HepG2 (cell line): ENCODE results near the gene BLMH. TPM values are rescaled to one million over a fixed set of nuclear protein-coding genes. Genes with fewer than 3 reads are reported as not detected.
A peak's percentile ranks its signal among the peaks of the same experiment; 100 is the strongest.

Experiments
- DBP ChIP-seq: sonication (generic); formaldehyde crosslinking; IDR thresholded peaks from 2 replicates; pipeline ENCODE4 v1.4.0; 2020; ENCODE audit warnings: missing genetic modification reagents; ENCODE audit errors: not compliant biosample characterization
- ETV5 ChIP-seq: IDR thresholded peaks from 2 replicates; pipeline ENCODE4 v1.6.1; 2018; ENCODE audit warnings: missing biosample characterization, missing genetic modification reagents, inconsistent platforms, borderline replicate concordance
- GABPA ChIP-seq, 2 experiments: IDR thresholded peaks; 2 replicates each; pipeline ENCODE4 v1.6.1; 2011 to 2016; ENCODE audit warnings: low read depth in 2 of 2, low read length in 1 of 2, missing biosample characterization in 1 of 2, missing genetic modification characterization in 1 of 2
- IRF2 ChIP-seq: IDR thresholded peaks from 2 replicates; pipeline ENCODE4 v1.6.1; 2018; ENCODE audit warnings: missing genetic modification reagents, missing compliant biosample characterization
- IRX3 ChIP-seq: sonication (generic); formaldehyde crosslinking; IDR thresholded peaks from 2 replicates; pipeline ENCODE4 v1.8.1; 2023; ENCODE audit warnings: mild to moderate bottlenecking, low read depth, missing genetic modification reagents, borderline replicate concordance
- JUNB ChIP-seq: sonication (generic); formaldehyde crosslinking; IDR thresholded peaks from 2 replicates; pipeline ENCODE4 v1.8.0; 2022; ENCODE audit warnings: missing genetic modification reagents, mild to moderate bottlenecking, borderline replicate concordance
- MEIS1 ChIP-seq: sonication (generic); formaldehyde crosslinking; IDR thresholded peaks from 2 replicates; pipeline ENCODE4 v1.9.0; 2021; ENCODE audit warnings: mild to moderate bottlenecking, missing genetic modification reagents, moderate library complexity, borderline replicate concordance
- REXO4 ChIP-seq: sonication (generic); formaldehyde crosslinking; IDR thresholded peaks from 2 replicates; pipeline ENCODE4 v1.8.0; 2022; ENCODE audit warnings: missing genetic modification reagents, mild to moderate bottlenecking, borderline replicate concordance
- RFX5 ChIP-seq: IDR thresholded peaks from 2 replicates; pipeline ENCODE4 v1.6.1; 2011; ENCODE audit warnings: low read depth, low read length, improper control_type of control experiment
- TFDP2 ChIP-seq: sonication (generic); formaldehyde crosslinking; IDR thresholded peaks from 2 replicates; pipeline ENCODE4 v1.4.0; 2020; ENCODE audit warnings: missing genetic modification reagents
- ZBTB46 ChIP-seq: sonication (generic); formaldehyde crosslinking; IDR thresholded peaks from 2 replicates; pipeline ENCODE4 v1.4.0; 2020; ENCODE audit warnings: mild to moderate bottlenecking, missing genetic modification reagents, borderline replicate concordance
- ZBTB8A ChIP-seq: sonication (generic); formaldehyde crosslinking; IDR thresholded peaks from 2 replicates; pipeline ENCODE4 v1.4.0; 2020; ENCODE audit warnings: mild to moderate bottlenecking, low read depth, missing genetic modification reagents, borderline replicate concordance
- ZFYVE20 ChIP-seq: sonication (generic); formaldehyde crosslinking; IDR thresholded peaks from 2 replicates; pipeline ENCODE4 v1.8.0; 2023; ENCODE audit warnings: low read depth, mild to moderate bottlenecking, moderate library complexity, missing genetic modification reagents, borderline replicate concordance
- ZMYM4 ChIP-seq: sonication (generic); formaldehyde crosslinking; IDR thresholded peaks from 2 replicates; pipeline ENCODE4 v1.8.1; 2023; ENCODE audit warnings: mild to moderate bottlenecking, missing genetic modification reagents
- ZNF30 ChIP-seq: sonication (generic); formaldehyde crosslinking; IDR thresholded peaks from 2 replicates; pipeline ENCODE4 v1.5.0; 2020; ENCODE audit warnings: mild to moderate bottlenecking, missing genetic modification reagents
- ZNF33A ChIP-seq: sonication (generic); formaldehyde crosslinking; IDR thresholded peaks from 2 replicates; pipeline ENCODE4 v1.5.1; 2020; ENCODE audit warnings: missing genetic modification reagents, mild to moderate bottlenecking, moderate library complexity, borderline replicate concordance
- ZNF546 ChIP-seq: sonication (generic); formaldehyde crosslinking; conservative IDR thresholded peaks from 2 replicates; pipeline ENCODE4 v1.8.1; 2023; ENCODE audit warnings: mild to moderate bottlenecking, missing genetic modification reagents
- ZNF749 ChIP-seq: sonication (generic); formaldehyde crosslinking; IDR thresholded peaks from 2 replicates; pipeline ENCODE4 v1.8.0; 2022; ENCODE audit warnings: mild to moderate bottlenecking, missing genetic modification reagents, moderate library complexity, borderline replicate concordance
- polyA plus RNA-seq, 8 experiments: library from polyadenylated mRNA; depleted of rRNA in 3 of 8; stranded (reverse) in 7 of 8; unstranded in 1 of 8; fragments of >200 nt; fragmentation: Illumina TruSeq in 4 of 8; extraction: Trizol in 4 of 8; gene quantifications; 2 replicates each; pipeline versions ENCODE4 v1.2.1 to v1.2.3, GENCODE V29; 2011 to 2016; ENCODE audit warnings: low read depth in 4 of 8, missing spikeins in 1 of 8, mixed read lengths in 1 of 8; ENCODE audit not compliant: insufficient read depth in 1 of 8
- total RNA-seq, 5 experiments: library from RNA; depleted of rRNA; stranded (reverse); fragments of >200 nt; fragmentation: Illumina TruSeq; extraction: Trizol; gene quantifications; 2 replicates each; pipeline ENCODE4 v1.2.3, GENCODE V29; 2016; ENCODE audit warnings: low read depth in 1 of 5
- TF ChIP-seq, protein P1 (sequence below): sonication (generic); formaldehyde crosslinking; IDR thresholded peaks from 2 replicates; pipeline ENCODE4 v1.4.0; 2020; ENCODE audit warnings: missing genetic modification reagents, borderline replicate concordance
- TF ChIP-seq, protein P2 (sequence below): sonication (generic); formaldehyde crosslinking; conservative IDR thresholded peaks from 2 replicates; pipeline ENCODE4 v1.4.0; 2020; ENCODE audit warnings: missing genetic modification reagents

BLMH gene
- total and polyA plus RNA-seq, 2 of the 13 experiments (the other 11 are each of a cell fraction or from before 2014, with no cell fraction given) = 12.1 to 41.0 TPM

DNA sequence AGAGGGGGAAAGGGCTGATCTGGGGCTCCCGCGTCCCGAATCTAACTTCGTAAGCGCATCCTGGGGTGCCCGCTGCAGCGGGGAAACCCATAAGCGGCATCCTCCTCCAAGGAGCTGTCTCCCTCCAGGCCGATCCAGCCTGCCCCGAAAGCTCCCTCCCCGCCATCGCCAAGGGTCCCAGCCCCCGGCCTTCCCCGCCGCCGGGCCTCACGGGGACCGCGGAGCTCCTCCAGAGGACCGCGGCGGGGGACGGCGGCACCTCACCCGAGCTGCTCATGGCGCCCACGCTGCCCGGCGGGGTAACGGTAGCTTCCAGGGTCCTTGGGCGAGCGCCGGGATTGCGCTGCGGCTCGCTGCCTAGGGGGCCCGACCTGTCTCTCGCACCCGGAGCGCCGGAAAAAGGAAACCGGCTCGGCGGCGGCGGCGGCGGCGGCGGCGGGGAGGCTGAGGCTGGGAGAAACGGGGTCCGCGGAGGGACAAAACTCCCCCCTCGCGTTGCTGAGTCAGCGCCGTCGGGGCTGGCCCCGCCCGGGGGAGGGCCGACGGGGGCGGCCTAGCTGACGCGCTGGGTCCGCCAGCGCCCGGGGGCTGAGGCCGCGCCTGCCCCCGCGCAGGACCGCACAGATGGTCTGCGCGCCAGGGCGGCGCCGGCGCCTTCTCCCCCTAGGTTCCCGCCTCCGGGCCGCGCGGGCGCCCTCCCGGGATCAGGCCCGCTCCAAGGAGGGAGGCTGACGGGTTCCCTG is at the start of gene BLMH (continued):
- TF ChIP-seq ZBTB46 (CRISPR knock-in tag) (no peak), ZNF749 (CRISPR knock-in tag) (peak; percentile 64; the same call in 1 of the 2 replicates), ZNF546 (CRISPR knock-in tag) (no peak), ZMYM4 (CRISPR knock-in tag) (peak; percentile 58), DBP (CRISPR knock-in tag) (no peak), GABPA (IDR thresholded peaks at IDR 0.05; ENCODE audit: low read depth, low read length) (no peak), GABPA (CRISPR knock-in tag; IDR thresholded peaks at IDR 0.05; ENCODE audit: low read depth) (0 out of 2 replicates have a peak, but pooled peaks have one; percentile 25), IRX3 (CRISPR knock-in tag) (no peak), REXO4 (no peak), TFDP2 (CRISPR knock-in tag) (peak; percentile 56; the same call in 1 of the 2 replicates), ZNF30 (CRISPR knock-in tag) (no peak; the same call in none of the 2 replicates), MEIS1 (CRISPR knock-in tag) (no peak), ETV5 (CRISPR knock-in tag) (no peak), ZBTB8A (CRISPR knock-in tag) (no peak), ZFYVE20 (CRISPR knock-in tag) (no peak), RFX5 (no peak), JUNB (CRISPR knock-in tag) (no peak), ZNF33A (CRISPR knock-in tag) (no peak), IRF2 (CRISPR knock-in tag) (peak; percentile 54; the same call in 1 of the 2 replicates)
- TF ChIP-seq, protein P1, sequence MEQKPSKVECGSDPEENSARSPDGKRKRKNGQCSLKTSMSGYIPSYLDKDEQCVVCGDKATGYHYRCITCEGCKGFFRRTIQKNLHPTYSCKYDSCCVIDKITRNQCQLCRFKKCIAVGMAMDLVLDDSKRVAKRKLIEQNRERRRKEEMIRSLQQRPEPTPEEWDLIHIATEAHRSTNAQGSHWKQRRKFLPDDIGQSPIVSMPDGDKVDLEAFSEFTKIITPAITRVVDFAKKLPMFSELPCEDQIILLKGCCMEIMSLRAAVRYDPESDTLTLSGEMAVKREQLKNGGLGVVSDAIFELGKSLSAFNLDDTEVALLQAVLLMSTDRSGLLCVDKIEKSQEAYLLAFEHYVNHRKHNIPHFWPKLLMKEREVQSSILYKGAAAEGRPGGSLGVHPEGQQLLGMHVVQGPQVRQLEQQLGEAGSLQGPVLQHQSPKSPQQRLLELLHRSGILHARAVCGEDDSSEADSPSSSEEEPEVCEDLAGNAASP = no peak
- TF ChIP-seq, protein P2, sequence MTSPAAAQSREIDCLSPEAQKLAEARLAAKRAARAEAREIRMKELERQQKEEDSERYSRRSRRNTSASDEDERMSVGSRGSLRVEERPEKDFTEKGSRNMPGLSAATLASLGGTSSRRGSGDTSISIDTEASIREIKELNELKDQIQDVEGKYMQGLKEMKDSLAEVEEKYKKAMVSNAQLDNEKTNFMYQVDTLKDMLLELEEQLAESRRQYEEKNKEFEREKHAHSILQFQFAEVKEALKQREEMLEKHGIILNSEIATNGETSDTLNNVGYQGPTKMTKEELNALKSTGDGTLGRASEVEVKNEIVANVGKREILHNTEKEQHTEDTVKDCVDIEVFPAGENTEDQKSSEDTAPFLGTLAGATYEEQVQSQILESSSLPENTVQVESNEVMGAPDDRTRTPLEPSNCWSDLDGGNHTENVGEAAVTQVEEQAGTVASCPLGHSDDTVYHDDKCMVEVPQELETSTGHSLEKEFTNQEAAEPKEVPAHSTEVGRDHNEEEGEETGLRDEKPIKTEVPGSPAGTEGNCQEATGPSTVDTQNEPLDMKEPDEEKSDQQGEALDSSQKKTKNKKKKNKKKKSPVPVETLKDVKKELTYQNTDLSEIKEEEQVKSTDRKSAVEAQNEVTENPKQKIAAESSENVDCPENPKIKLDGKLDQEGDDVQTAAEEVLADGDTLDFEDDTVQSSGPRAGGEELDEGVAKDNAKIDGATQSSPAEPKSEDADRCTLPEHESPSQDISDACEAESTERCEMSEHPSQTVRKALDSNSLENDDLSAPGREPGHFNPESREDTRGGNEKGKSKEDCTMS (CRISPR knock-in tag) = no peak
